Kidney epithelial cell (primary cell): ENCODE results near the gene PDCD1. TPM values are rescaled to one million over a fixed set of nuclear protein-coding genes. Genes with fewer than 3 reads are reported as not detected.

Source experiments
- DNase-seq: peaks from one replicate; pipeline ENCODE4 v3.0.0-alpha.2; 2010; ENCODE audit warnings: low read depth
- H3K27me3 ChIP-seq: 2 replicates; pipeline ENCODE4 v1.6.0; 2011; ENCODE audit warnings: low read length; ENCODE audit not compliant: control insufficient read depth, insufficient read depth
- H3K36me3 ChIP-seq: 2 replicates; pipeline ENCODE4 v1.5.1; 2011; ENCODE audit warnings: low read length; ENCODE audit not compliant: control insufficient read depth, insufficient read depth
- H3K4me3 ChIP-seq: 2 replicates; pipeline ENCODE4 v1.5.1; 2011; ENCODE audit warnings: low read depth, mild to moderate bottlenecking, control low read depth, low read length
- CTCF ChIP-seq: IDR thresholded peaks from 2 replicates; pipeline ENCODE4 v1.5.1; 2011; ENCODE audit warnings: mild to moderate bottlenecking, moderate library complexity, low read length, control low read depth, inconsistent platforms; ENCODE audit not compliant: insufficient read depth, poor library complexity, severe bottlenecking
- total RNA-seq: library from RNA; depleted of rRNA; stranded (reverse); fragments of >200 nt; gene quantifications from 2 replicates; pipeline ENCODE4 v1.2.3, GENCODE V29; 2015

PDCD1 gene
- total RNA-seq, 1 donor from 2014 or later = 1.0 TPM

DNA sequence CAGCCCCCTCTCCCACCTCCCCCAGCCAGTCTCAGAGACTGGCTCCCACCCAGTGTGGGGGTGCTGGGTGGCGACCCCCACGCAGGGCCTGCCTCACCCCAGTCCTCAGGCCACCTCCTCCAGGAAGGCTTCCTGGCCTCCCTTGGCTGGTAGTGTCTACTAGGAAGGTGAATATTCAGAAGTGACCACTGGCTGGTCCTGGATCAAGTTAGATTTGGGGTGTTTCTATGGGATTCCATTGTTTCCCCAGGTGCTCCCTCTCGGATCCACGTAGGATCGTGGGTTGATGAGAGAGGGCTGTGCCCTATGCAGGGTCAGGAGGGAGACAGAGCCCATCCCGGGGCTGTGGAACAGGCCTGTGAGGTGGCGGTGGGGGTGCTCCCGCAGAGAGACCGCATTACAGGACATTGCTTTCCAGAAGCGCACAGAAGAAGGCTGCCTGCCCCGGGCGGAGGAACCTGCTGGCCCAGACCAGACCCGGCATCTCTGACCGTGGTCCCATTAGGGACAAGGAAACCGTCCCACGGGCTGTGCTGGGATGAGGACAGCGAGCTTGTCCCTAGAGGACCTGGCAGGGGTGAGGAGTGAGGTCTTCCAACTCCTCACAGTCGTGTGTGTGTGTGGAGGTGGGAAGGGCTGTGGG lies 3.3 kb downstream of the PDCD1 start:
- peaks cover 24% of the 10 kb centered on the region for H3K27me3 ChIP-seq
- H3K36me3 ChIP-seq = no peaks in the 10 kb centered on the region
- no peak overlapping the region for H3K4me3 ChIP-seq
- TF ChIP-seq CTCF = no peak
- DNase-seq = no peak

DNA sequence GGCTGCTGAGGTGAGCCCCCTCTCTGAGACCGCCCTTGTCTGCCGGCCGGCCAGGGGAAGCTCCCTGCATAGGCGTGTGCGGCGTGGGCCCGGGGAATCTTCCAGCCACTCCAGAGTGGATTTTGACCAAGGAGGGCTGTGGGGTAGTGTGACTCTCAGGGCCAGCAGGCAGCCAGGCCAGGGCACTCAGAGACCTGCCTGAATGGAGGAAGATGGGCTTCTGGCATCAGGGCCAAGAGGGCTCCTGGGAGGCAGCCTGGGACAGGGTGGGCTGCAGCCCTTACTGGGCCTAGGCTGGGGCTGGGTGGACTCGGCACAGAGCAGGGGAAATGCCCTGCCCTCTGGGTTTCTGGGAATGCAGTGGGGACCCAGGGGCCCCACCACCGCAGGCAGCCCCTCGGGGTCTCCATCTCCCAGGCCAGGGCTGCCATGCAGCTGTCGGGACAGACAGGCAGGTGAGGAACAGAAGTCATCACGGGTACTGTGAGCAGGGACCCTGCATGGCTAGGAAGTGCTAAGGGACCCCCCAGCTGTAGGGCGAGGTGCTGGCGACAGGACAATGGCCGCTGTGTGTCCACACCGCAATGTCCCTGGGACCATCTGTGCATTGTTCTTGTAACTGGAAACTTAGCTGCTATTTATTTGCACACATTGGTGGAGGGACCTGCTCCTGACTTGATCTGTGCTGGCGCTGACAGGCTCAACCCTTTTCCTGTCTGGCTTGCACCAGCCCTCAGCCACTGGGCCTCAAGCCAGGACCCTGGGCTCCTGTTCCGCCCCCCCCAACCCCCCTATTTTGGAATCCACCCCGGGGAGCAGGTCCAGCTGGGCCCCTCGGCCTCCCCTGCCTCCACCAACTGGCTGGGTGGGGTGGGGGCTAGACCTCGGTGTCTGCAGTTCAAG lies 4.1 kb downstream of the PDCD1 start:
- Histone ChIP-seq H3K27me3 (peaks cover 20% of the 10 kb centered on the region), H3K4me3 (no peak overlapping the region), H3K36me3 (no peaks in the 10 kb centered on the region)
- no peak for DNase-seq
- no peak for TF ChIP-seq CTCF

GRCh38 chr2:241853651-241854341 lies 4.9 kb downstream of the PDCD1 start:
- no peak for TF ChIP-seq CTCF
- DNase-seq = no peak
- Histone ChIP-seq H3K4me3 (no peak overlapping the region), H3K27me3 (peaks cover 14% of the 10 kb centered on the region), H3K36me3 (no peaks in the 10 kb centered on the region)

- TF ChIP-seq CTCF = no peak
- no peaks in the 10 kb centered on the region for H3K36me3 ChIP-seq
- peaks cover 11% of the 10 kb centered on the region for H3K27me3 ChIP-seq
- DNase-seq = no peak
- no peak overlapping the region for H3K4me3 ChIP-seq
Observed at GRCh38 chr2:241852981-241853631, 5.6 kb downstream of the PDCD1 start.

DNA sequence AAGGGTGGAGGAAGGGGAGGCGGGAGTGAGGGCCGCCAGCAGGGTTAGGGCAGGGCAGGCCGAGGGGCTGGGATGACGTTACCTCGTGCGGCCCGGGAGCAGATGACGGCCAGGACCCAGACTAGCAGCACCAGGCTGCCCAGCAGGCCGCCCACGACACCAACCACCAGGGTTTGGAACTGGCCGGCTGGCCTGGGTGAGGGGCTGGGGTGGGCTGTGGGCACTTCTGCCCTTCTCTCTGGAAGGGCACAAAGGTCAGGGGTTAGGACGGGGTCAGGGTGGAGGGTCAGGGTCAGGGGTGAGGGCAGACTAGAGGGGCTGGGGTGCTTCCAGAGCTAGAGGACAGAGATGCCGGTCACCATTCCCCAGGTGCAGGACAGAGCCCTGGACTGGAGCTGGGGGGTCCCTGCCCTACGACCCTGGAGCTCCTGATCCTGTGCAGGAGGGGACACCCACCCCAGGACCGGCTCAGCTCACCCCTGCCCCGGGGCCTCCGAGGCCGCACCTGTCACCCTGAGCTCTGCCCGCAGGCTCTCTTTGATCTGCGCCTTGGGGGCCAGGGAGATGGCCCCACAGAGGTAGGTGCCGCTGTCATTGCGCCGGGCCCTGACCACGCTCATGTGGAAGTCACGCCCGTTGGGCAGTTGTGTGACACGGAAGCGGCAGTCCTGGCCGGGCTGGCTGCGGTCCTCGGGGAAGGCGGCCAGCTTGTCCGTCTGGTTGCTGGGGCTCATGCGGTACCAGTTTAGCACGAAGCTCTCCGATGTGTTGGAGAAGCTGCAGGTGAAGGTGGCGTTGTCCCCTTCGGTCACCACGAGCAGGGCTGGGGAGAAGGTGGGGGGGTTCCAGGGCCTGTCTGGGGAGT lies 6.3 kb downstream of the PDCD1 start:
- Histone ChIP-seq H3K4me3 (no peak overlapping the region), H3K27me3 (peaks cover 6% of the 10 kb centered on the region), H3K36me3 (no peaks in the 10 kb centered on the region)
- no peak for DNase-seq
- no peak for TF ChIP-seq CTCF
